ENCODE results near the gene MARCKS. TPM values are rescaled to one million over a fixed set of nuclear protein-coding genes. Genes with fewer than 3 reads are reported as not detected.
A peak's percentile ranks its signal among the peaks of the same experiment; 100 is the strongest.

Gene MARCKS
- total and polyA plus RNA-seq, 2 of the 13 experiments (the other 11 are each of a cell fraction or from before 2014, with no cell fraction given): 30.5 to 39.5 TPM

DNA sequence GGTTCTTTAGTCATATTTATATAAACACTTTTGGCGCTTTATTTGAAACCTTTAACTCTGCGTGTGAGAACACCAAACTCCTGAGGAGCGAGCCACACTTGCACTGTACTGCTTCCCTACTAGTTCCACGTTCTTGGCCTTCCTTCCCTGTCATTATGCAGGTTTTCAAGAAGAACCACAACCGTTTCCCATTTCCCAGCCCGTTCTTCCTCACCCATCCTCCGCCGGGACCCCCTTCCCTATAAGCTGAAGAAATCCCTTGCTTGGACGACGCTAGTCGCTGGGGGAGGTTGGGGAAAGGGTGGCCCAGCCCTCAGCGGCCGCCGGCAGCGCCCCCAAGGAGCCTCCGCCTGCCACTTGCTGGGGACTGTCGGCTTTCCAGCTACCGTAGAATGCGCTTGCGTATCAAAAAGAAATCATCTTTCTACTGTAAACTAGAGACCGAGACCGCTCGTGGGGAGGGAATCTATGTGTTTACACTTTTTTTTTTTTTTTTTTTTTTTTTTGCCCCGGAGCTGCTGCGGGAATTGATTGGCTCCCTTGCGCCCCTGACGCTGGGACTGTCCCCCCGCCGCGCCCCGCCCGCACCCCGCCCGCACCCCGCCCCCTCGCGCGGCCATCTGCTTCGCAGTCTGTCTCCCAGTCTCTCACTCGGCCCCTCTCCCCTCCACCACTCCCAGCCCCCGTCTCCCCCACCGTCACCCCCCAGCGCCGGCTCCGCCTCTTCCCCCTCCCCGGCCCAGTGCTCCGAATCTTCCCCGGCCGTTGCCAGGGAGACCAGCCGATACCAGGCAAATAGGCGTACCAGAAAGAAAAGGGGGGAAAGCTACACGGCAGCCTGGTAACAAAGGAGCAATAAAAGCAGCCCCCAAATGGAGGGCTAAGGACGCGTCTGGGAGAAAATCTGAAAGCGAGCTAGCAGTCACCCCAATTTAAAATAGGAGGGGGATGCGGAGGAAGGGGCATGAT, 2.3 kb upstream of the MARCKS start (continued):
- TF ChIP-seq, protein P1, sequence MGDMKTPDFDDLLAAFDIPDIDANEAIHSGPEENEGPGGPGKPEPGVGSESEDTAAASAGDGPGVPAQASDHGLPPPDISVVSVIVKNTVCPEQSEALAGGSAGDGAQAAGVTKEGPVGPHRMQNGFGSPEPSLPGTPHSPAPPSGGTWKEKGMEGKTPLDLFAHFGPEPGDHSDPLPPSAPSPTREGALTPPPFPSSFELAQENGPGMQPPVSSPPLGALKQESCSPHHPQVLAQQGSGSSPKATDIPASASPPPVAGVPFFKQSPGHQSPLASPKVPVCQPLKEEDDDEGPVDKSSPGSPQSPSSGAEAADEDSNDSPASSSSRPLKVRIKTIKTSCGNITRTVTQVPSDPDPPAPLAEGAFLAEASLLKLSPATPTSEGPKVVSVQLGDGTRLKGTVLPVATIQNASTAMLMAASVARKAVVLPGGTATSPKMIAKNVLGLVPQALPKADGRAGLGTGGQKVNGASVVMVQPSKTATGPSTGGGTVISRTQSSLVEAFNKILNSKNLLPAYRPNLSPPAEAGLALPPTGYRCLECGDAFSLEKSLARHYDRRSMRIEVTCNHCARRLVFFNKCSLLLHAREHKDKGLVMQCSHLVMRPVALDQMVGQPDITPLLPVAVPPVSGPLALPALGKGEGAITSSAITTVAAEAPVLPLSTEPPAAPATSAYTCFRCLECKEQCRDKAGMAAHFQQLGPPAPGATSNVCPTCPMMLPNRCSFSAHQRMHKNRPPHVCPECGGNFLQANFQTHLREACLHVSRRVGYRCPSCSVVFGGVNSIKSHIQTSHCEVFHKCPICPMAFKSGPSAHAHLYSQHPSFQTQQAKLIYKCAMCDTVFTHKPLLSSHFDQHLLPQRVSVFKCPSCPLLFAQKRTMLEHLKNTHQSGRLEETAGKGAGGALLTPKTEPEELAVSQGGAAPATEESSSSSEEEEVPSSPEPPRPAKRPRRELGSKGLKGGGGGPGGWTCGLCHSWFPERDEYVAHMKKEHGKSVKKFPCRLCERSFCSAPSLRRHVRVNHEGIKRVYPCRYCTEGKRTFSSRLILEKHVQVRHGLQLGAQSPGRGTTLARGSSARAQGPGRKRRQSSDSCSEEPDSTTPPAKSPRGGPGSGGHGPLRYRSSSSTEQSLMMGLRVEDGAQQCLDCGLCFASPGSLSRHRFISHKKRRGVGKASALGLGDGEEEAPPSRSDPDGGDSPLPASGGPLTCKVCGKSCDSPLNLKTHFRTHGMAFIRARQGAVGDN (CRISPR knock-in tag; IDR thresholded peaks at IDR 0.05): peak; percentile 63
- TF ChIP-seq MTF1 (CRISPR knock-in tag; IDR thresholded peaks at IDR 0.05): no peak
- TF ChIP-seq, protein P2, sequence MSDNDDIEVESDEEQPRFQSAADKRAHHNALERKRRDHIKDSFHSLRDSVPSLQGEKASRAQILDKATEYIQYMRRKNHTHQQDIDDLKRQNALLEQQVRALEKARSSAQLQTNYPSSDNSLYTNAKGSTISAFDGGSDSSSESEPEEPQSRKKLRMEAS (IDR thresholded peaks at IDR 0.05): peak; percentile 41; the same call in 1 of the 2 replicates
- TF ChIP-seq RAD21 (CRISPR knock-in tag; IDR thresholded peaks at IDR 0.05): no peak
- peak; percentile 37; the same call in 1 of the 2 replicates for TF ChIP-seq GABPB1 (CRISPR knock-in tag; IDR thresholded peaks at IDR 0.05)
- TF ChIP-seq FOXM1 (CRISPR knock-in tag; IDR thresholded peaks at IDR 0.05): no peak
- TF ChIP-seq PITX1 (CRISPR knock-in tag; IDR thresholded peaks at IDR 0.05): 0 out of 2 replicates have a peak, but pooled peaks have one; percentile 17
- 0 out of 2 replicates have a peak, but pooled peaks have one; percentile 25 for TF ChIP-seq ARNT2 (CRISPR knock-in tag; IDR thresholded peaks at IDR 0.05; ENCODE audit: low read depth)
- TF ChIP-seq THYN1 (CRISPR knock-in tag; IDR thresholded peaks at IDR 0.05; ENCODE audit: borderline replicate concordance, low read depth): no peak
- TF ChIP-seq, protein P3, sequence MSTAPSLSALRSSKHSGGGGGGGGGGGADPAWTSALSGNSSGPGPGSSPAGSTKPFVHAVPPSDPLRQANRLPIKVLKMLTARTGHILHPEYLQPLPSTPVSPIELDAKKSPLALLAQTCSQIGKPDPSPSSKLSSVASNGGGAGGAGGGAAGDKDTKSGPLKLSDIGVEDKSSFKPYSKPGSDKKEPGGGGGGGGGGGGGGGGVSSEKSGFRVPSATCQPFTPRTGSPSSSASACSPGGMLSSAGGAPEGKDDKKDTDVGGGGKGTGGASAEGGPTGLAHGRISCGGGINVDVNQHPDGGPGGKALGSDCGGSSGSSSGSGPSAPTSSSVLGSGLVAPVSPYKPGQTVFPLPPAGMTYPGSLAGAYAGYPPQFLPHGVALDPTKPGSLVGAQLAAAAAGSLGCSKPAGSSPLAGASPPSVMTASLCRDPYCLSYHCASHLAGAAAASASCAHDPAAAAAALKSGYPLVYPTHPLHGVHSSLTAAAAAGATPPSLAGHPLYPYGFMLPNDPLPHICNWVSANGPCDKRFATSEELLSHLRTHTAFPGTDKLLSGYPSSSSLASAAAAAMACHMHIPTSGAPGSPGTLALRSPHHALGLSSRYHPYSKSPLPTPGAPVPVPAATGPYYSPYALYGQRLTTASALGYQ (CRISPR knock-in tag; IDR thresholded peaks at IDR 0.05): no peak
- TF ChIP-seq SKI (IDR thresholded peaks at IDR 0.05; ENCODE audit: partially characterized antibody): no peak
- no peak for TF ChIP-seq ZFX (CRISPR knock-in tag; IDR thresholded peaks at IDR 0.05; ENCODE audit: low read depth)
- no peak for TF ChIP-seq NR3C1 (CRISPR knock-in tag; IDR thresholded peaks at IDR 0.05)
- TF ChIP-seq, protein P4, sequence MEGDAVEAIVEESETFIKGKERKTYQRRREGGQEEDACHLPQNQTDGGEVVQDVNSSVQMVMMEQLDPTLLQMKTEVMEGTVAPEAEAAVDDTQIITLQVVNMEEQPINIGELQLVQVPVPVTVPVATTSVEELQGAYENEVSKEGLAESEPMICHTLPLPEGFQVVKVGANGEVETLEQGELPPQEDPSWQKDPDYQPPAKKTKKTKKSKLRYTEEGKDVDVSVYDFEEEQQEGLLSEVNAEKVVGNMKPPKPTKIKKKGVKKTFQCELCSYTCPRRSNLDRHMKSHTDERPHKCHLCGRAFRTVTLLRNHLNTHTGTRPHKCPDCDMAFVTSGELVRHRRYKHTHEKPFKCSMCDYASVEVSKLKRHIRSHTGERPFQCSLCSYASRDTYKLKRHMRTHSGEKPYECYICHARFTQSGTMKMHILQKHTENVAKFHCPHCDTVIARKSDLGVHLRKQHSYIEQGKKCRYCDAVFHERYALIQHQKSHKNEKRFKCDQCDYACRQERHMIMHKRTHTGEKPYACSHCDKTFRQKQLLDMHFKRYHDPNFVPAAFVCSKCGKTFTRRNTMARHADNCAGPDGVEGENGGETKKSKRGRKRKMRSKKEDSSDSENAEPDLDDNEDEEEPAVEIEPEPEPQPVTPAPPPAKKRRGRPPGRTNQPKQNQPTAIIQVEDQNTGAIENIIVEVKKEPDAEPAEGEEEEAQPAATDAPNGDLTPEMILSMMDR (CRISPR knock-in tag; IDR thresholded peaks at IDR 0.05): peak; percentile 49
- TF ChIP-seq ZSCAN9 (CRISPR knock-in tag; IDR thresholded peaks at IDR 0.05; ENCODE audit: borderline replicate concordance): no peak
- no peak for TF ChIP-seq ZNF33B (CRISPR knock-in tag; IDR thresholded peaks at IDR 0.05)
